ENCODE data around the gene HPS4. TPM values are rescaled to one million over a fixed set of nuclear protein-coding genes. Genes with fewer than 3 reads are reported as not detected.

The HPS4 gene
- total RNA-seq, 1 experiment from 2014 or later, result 40.7 TPM

GRCh38 chr22:26401726-26402125 lies 81.9 kb downstream of the HPS4 start:
- TF ChIP-seq CTCF (IDR thresholded peaks at IDR 0.05; ENCODE audit: unreplicated experiment), result no peak
- BruUV-seq (replicated peaks), result no TSS peak
- Mint-ChIP-seq H3K27me3 (ENCODE audit: unreplicated experiment) (peaks cover 82% of the 10 kb centered on the region), H3K9me3 (ENCODE audit: low read depth, unreplicated experiment) (no peaks in the 10 kb centered on the region), H3K4me1 (ENCODE audit: low read depth, unreplicated experiment) (no peaks in the 10 kb centered on the region), H3K27ac (ENCODE audit: unreplicated experiment) (no peak overlapping the region), H3K36me3 (ENCODE audit: insufficient read depth, unreplicated experiment) (no peaks in the 10 kb centered on the region), H3K4me3 (ENCODE audit: low read depth, unreplicated experiment) (no peak overlapping the region)
- CTCF ChIA-PET, result no interaction called here
- intact Hi-C loops (cut with micrococcal nuclease; ENCODE audit: unreplicated experiment), result no loop called here
- DNase-seq, result no peak

Other genes with a start within 250 kb of the HPS4 start
- 0.40 and 0.71 TPM in 2 replicates for gene ASPHD2, start 54.5 kb downstream of the HPS4 start, total RNA-seq (2022)
- gene SRRD, start 94 bp upstream of the HPS4 start, total RNA-seq (2022), result 22.8 and 25.6 TPM in 2 replicates
- gene TFIP11, start 28.7 kb upstream of the HPS4 start, total RNA-seq (2022), result 39.8 and 40.8 TPM in 2 replicates
- gene TPST2, start 106.3 kb upstream of the HPS4 start, total RNA-seq (2022), result 11.4 and 11.8 TPM in 2 replicates
- not detected in 2 replicates for gene CRYBB1, start 134.2 kb upstream of the HPS4 start, total RNA-seq (2022)
- not detected in 2 replicates for gene CRYBA4, start 138.2 kb upstream of the HPS4 start, total RNA-seq (2022)
- 0.52 and 0.64 TPM in 2 replicates for gene MIAT, start 173.8 kb upstream of the HPS4 start, total RNA-seq (2022)

Data from Calu3 (cell line).